MM.1S (cell line): ENCODE measurements around the gene C10orf143.
A peak's percentile ranks its signal among the peaks of the same experiment; 100 is the strongest.
"Not testable (repeated sequence)": the region's sequence is repeated elsewhere in the genome, so short reads cannot be mapped to it uniquely, and the experiment has no call there.

Source experiments
- DNase-seq: peaks from one replicate; pipeline ENCODE4 v3.0.0-alpha.2; 2015
- H2AFZ ChIP-seq: fragments of 300-600 bp; sonication (generic); 2 replicates; pipeline ENCODE4 v1.6.0; 2016; ENCODE audit warnings: antibody characterized with exemption, low read length
- H3F3A ChIP-seq: fragments of 300-600 bp; sonication (generic); 2 replicates; pipeline ENCODE4 v1.6.1; 2016; ENCODE audit warnings: mild to moderate bottlenecking, antibody characterized with exemption, low read length, moderate library complexity, mixed read lengths; ENCODE audit not compliant: insufficient read depth
- H3K27ac ChIP-seq: fragments of 300-600 bp; sonication (generic); 2 replicates; pipeline ENCODE4 v1.5.1; 2016; ENCODE audit warnings: mild to moderate bottlenecking, low read length
- H3K27me3 ChIP-seq: fragments of 300-600 bp; sonication (generic); replicated peaks from 2 replicates; pipeline ENCODE4 v1.6.0; 2016; ENCODE audit warnings: low read length; ENCODE audit not compliant: insufficient read depth
- H3K36me3 ChIP-seq: fragments of 300-600 bp; sonication (generic); replicated peaks from 2 replicates; pipeline ENCODE4 v1.6.1; 2016; ENCODE audit warnings: mild to moderate bottlenecking, low read length, mixed read lengths; ENCODE audit not compliant: insufficient read depth
- H3K4me1 ChIP-seq: fragments of 300-600 bp; sonication (generic); 2 replicates; pipeline ENCODE4 v1.6.1; 2016; ENCODE audit warnings: low read length, mixed read lengths
- H3K4me2 ChIP-seq: fragments of 300-600 bp; sonication (generic); 2 replicates; pipeline ENCODE4 v1.6.0; 2016; ENCODE audit warnings: low read depth, low read length
- H3K4me3 ChIP-seq: fragments of 300-600 bp; sonication (generic); 2 replicates; pipeline ENCODE4 v1.5.1; 2016; ENCODE audit warnings: low read length, mixed read lengths
- H3K79me2 ChIP-seq: fragments of 300-600 bp; sonication (generic); 2 replicates; pipeline ENCODE4 v1.6.1; 2016; ENCODE audit warnings: mixed run types, low read length, mixed read lengths
- H3K9ac ChIP-seq: fragments of 300-600 bp; sonication (generic); 2 replicates; pipeline ENCODE4 v1.6.1; 2016; ENCODE audit warnings: low read length, mixed read lengths
- H3K9me2 ChIP-seq: fragments of 300-600 bp; sonication (generic); replicated peaks from 2 replicates; pipeline ENCODE4 v1.6.1; 2016; ENCODE audit warnings: mild to moderate bottlenecking, low read length, mixed read lengths; ENCODE audit not compliant: insufficient read depth
- H3K9me3 ChIP-seq: fragments of 300-600 bp; sonication (generic); replicated peaks from 2 replicates; pipeline ENCODE4 v1.6.1; 2016; ENCODE audit warnings: mild to moderate bottlenecking, low read length, mixed read lengths; ENCODE audit not compliant: insufficient read depth
- H4K20me1 ChIP-seq: fragments of 300-600 bp; sonication (generic); 2 replicates; pipeline ENCODE4 v1.6.1; 2016; ENCODE audit warnings: mild to moderate bottlenecking, low read length, moderate library complexity, mixed read lengths; ENCODE audit not compliant: insufficient read depth
- EZH2 ChIP-seq: fragments of 300-600 bp; sonication (generic); optimal IDR thresholded peaks from 2 replicates; pipeline ENCODE3; 2017; ENCODE audit warnings: low read depth, mild to moderate bottlenecking, antibody characterized with exemption, low read length, mixed read lengths
- EZH2phosphoT487 ChIP-seq: fragments of 300-600 bp; sonication (generic); IDR thresholded peaks from 2 replicates; pipeline ENCODE4 v1.6.1; 2018; ENCODE audit warnings: antibody characterized with exemption, low read length
- TF ChIP-seq, protein P1 (sequence below): fragments of 300-600 bp; sonication (generic); IDR thresholded peaks from 2 replicates; pipeline ENCODE4 v1.5.1; 2016; ENCODE audit warnings: antibody characterized with exemption, low read length, mixed read lengths

Gene C10orf143

DNA sequence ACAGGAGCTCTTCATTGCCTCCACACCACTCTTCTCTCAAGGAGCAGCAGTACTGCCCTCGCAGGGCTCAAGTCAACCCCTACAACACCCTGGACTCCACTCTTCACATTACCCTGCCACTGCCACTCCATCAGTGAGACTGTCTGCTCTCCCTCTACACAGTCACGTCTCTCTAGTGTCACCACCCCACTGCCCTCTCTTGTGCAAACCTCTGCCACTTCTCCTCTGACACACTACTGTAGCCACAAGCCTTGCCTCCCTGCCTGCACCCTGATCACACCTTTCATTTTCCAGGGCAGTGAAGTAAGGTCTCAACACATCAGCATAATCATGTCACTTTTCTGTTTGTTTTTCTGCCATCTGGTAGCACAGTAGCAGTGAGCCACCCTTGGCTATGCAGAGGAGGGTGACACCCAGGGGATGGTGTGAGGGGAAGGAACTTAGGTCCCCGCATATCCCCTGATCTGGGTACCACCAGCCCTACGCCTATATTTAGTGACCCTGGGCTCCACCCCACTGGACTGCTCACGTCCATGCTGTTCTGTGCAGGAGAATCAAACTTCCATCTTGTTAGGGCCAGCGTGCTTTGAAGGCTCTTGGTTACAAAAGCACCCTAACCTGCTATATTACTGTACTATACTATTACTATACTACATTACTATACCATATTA lies 1.6 kb downstream of the C10orf143 start:
- Histone ChIP-seq H3K4me2 (peak overlapping the region; percentile 96), H3K9ac (peak overlapping the region; percentile 91; the same call in 1 of the 2 replicates), H3F3A (no peaks in the 10 kb centered on the region), H3K79me2 (peaks cover 16% of the 10 kb centered on the region), H3K36me3 (no peaks in the 10 kb centered on the region), H3K9me3 (no peaks in the 10 kb centered on the region), H4K20me1 (no peaks in the 10 kb centered on the region), H3K9me2 (no peaks in the 10 kb centered on the region), H3K4me3 (peak overlapping the region; percentile 92), H2AFZ (no peak overlapping the region), H3K27ac (no peak overlapping the region), H3K4me1 (peaks cover 6% of the 10 kb centered on the region; the same call in 1 of the 2 replicates), H3K27me3 (no peaks in the 10 kb centered on the region)
- DNase-seq = no peak
- TF ChIP-seq EZH2phosphoT487 (no peak), EZH2 (no peak)
- TF ChIP-seq, protein P1, sequence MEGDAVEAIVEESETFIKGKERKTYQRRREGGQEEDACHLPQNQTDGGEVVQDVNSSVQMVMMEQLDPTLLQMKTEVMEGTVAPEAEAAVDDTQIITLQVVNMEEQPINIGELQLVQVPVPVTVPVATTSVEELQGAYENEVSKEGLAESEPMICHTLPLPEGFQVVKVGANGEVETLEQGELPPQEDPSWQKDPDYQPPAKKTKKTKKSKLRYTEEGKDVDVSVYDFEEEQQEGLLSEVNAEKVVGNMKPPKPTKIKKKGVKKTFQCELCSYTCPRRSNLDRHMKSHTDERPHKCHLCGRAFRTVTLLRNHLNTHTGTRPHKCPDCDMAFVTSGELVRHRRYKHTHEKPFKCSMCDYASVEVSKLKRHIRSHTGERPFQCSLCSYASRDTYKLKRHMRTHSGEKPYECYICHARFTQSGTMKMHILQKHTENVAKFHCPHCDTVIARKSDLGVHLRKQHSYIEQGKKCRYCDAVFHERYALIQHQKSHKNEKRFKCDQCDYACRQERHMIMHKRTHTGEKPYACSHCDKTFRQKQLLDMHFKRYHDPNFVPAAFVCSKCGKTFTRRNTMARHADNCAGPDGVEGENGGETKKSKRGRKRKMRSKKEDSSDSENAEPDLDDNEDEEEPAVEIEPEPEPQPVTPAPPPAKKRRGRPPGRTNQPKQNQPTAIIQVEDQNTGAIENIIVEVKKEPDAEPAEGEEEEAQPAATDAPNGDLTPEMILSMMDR = no peak

DNA sequence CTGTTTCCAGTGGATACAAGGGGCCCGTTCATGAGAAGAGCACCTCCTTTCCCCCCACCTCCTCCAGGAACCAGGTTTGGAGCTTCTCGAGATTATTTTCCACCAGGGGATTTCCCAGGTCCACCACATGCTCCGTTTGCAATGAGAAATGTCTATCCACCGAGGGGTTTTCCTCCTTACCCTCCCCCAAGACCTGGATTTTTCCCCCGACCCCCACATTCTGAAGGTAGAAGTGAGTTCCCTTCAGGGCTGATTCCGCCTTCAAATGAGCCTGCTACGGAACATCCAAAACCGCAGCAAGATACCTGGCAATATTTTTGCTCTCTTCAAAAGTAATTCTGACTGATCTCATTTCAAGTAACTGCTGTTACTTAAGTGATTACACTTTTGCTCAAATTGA lies 2.5 kb downstream of the C10orf143 start:
- not testable (repeated sequence) for H3K9ac ChIP-seq, H3K27ac ChIP-seq, H3K4me2 ChIP-seq, H3K27me3 ChIP-seq, DNase-seq, H3F3A ChIP-seq, H3K4me3 ChIP-seq, H3K9me3 ChIP-seq, H3K9me2 ChIP-seq, H3K36me3 ChIP-seq, H4K20me1 ChIP-seq, H2AFZ ChIP-seq, H3K4me1 ChIP-seq
- peaks cover 16% of the 10 kb centered on the region for H3K79me2 ChIP-seq

DNA sequence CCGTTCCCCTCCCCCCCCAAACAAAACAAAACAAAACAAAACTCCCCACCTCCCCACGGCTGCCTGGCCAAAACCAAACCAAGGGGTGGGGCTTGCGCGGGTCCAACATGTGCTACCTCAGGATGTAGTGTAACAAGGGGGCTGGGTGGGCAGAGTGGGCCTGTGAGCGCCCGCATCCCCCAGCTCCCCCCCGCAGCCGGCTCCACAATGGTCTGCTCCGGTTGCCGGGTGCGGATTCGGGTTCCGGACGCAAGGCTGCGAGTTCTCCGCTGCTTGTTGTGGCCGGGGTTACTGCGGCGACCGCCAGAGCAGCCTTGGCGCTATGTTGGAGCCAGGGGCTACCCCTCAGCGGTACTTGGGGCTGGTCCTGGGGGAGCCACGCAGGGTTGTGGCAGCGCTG lies 4.9 kb downstream of the C10orf143 start:
- Histone ChIP-seq H3K4me1 (peaks cover 6% of the 10 kb centered on the region; the same call in 1 of the 2 replicates), H2AFZ (no peak overlapping the region), H3K79me2 (peaks cover 16% of the 10 kb centered on the region), H3K27ac (no peak overlapping the region), H3K9me3 (no peaks in the 10 kb centered on the region), H3F3A (no peaks in the 10 kb centered on the region), H4K20me1 (no peaks in the 10 kb centered on the region), H3K9me2 (no peaks in the 10 kb centered on the region), H3K27me3 (no peaks in the 10 kb centered on the region), H3K36me3 (no peaks in the 10 kb centered on the region), H3K4me3 (no peak overlapping the region), H3K4me2 (no peak overlapping the region), H3K9ac (no peak overlapping the region)
- no peak for TF ChIP-seq EZH2
- TF ChIP-seq EZH2phosphoT487 = no peak
- DNase-seq = no peak

DNA sequence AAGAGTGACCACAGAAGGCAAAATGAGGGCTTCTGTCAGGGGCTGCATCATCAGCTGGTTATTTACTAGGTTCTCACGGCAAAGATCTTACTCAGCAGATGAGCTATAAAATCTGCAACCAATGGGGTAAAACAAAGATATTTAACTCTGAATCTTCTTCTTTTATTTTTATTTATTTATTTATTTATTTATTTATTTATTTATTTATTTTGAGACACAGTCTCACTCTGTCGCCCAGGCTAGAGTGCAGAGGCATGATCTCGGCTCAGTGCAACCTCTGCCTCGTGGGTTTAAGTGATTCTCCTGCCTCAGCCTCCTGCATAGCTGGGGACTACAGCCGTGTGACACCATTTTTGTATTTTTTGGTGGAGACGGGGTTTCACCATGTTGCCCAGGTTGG lies 11.3 kb downstream of the C10orf143 start:
- Histone ChIP-seq H3K27ac (no peak overlapping the region), H3K79me2 (no peaks in the 10 kb centered on the region), H2AFZ (no peak overlapping the region), H3K36me3 (no peaks in the 10 kb centered on the region), H3F3A (no peaks in the 10 kb centered on the region), H3K4me3 (no peak overlapping the region), H3K27me3 (no peaks in the 10 kb centered on the region), H3K9me3 (no peaks in the 10 kb centered on the region), H3K9ac (no peak overlapping the region), H3K9me2 (no peaks in the 10 kb centered on the region), H3K4me2 (no peak overlapping the region), H3K4me1 (no peaks in the 10 kb centered on the region), H4K20me1 (no peaks in the 10 kb centered on the region)
- no peak for DNase-seq
- no peak for TF ChIP-seq EZH2
- no peak for TF ChIP-seq EZH2phosphoT487

DNA sequence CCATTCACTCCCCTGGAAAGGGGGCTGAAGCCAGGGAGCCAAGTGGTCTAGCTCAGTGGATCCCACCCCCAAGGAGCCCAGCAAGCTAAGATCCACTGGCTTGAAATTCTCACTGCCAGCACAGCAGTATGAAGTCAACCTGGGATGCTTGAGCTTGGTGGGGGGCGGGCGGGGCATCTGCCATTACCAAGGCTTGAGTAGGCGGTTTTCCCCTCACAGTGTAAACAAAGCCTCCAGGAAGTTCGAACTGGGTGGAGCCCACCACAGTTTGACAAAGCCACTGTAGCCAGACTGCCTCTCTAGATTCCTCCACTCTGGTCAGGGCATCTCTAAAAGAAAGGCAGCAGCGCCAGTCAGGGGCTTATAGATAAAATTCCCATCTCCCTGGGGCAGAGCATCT lies 20.1 kb downstream of the C10orf143 start:
- not testable (repeated sequence) for H2AFZ ChIP-seq, H3K9me3 ChIP-seq, H3K4me1 ChIP-seq, H3K27ac ChIP-seq, H3F3A ChIP-seq, H3K9me2 ChIP-seq, H3K36me3 ChIP-seq, H3K4me3 ChIP-seq, H3K9ac ChIP-seq, DNase-seq, H3K27me3 ChIP-seq, H3K4me2 ChIP-seq, H4K20me1 ChIP-seq, H3K79me2 ChIP-seq
